GM21515 (cell line): ENCODE results near the gene LARP1.

Experiments
- ATAC-seq: cut with Tn5 transposase; IDR thresholded peaks from one replicate; pipeline ENCODE4 v1.9.1; 2021; ENCODE audit not compliant: unreplicated experiment

The LARP1 gene

DNA sequence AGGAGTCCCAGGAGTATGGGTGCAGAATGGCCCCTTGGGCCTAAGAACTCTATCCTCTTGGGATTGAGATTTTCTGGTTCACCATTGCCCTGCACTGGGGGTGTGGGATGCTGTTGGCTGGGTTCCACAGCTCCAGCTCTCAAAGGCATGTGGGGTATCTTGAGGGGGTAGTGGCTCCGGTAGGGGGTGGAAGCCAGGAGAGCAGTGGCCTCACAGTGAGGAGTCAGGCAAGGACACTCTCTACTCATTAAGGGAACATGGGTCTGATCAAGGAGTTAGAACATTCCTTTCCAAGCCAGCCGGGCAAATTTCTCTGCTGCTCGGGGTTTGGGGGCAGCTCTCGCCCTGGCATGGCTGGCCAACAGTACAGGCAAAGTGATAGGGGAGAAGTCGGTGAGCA is 33.0 kb downstream of the LARP1 start:
- no peak for ATAC-seq

DNA sequence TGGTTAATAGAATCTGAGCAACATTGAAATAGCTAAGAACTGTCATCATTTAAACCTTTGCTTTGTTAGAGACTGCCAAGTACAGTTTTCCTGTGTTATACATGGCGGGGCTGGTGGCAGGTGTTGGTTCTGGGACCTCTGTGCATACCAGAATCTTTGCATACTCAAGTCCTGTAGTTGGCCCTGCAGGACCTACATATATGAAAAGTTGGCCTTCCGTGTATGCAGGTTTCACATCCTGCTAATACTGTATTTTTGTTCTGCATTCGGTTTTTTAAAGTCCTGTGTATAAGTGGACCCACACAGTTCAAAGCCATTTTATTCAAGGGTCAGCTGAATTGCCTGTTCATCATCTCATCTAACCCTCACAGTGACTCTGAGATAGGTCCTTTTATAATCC is 36.4 kb downstream of the LARP1 start:
- peak; percentile 80 for ATAC-seq

DNA sequence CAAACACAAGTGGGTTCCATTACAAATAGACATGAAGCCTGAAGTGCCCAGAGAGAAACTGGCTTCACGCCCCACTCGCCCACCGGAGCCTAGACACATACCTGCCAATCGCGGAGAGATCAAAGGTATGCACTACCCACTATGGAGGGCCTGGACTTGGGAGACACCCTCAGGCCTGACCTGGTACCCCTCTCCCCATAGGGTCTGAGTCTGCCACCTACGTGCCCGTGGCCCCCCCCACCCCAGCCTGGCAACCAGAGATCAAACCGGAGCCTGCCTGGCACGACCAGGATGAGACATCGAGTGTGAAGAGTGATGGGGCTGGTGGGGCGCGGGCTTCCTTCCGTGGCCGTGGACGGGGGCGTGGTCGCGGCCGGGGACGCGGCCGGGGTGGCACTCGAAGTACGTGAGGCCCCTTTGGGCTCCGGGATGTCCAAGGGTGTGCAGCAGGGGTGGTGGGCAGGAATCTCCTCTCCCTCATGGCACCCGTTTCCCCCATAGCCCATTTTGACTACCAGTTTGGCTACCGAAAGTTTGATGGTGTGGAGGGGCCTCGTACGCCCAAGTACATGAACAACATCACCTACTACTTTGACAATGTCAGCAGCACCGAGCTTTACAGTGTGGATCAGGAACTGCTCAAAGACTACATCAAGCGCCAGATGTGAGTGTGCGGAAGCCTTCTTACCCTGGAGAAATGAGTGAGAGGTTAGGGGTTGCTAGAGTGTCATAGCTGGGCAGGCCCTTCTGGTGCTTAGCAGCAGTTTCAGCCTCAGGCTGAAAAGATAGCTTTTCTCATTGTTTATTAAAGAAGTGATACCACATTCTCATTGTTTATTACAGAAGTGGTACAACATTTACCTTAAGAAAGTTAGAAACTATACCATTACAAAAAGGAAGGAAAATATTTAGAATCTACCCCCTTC is 38.7 kb downstream of the LARP1 start:
- no peak for ATAC-seq

DNA sequence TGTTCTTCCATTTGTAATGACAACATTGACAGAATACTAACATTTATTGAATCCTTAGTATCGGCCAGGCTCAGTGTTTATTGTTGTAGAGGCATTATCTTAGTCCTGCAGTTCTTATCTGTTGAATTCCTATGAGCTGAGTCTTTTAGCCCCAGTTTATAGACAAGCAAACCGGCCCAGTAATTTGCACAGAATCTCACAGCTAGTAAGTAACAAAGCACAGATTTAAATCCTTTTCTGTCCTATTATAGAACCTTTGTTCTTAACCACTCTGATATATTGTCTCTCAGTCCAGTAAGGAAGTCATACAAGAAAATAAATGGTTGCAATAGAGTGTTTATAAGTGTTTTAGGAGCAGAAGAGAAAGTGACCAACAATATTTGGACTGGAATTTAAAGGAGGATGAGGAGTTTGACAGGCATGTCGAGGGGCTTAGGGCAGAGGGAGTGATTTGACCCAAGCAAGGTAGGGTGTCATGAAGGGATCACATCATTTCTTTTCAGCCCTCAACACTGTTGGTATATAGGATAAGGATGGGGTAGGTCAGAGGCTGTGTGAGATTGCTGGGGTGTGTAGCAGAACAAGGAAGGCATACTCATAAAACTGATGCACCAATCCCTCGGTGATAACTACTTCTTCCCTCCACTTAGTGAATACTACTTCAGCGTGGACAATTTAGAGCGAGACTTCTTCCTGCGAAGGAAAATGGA is 39.5 kb downstream of the LARP1 start:
- no peak for ATAC-seq

DNA sequence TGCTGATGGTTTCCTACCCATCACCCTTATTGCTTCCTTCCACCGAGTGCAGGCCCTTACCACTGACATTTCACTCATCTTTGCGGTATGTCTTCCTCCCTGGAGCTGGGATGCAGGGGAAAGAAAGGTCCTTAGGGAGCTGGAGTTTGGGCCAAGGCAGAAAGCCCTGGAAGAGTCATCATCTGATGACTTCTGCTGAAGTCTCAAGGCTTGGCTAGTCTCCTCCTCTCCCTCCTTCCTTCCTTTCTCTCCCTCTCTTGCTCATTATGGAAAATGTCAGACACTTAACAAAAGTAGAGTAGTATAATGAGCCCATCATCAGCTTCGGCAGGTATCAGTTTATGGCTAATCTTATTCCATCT is 40.0 kb downstream of the LARP1 start:
- ATAC-seq, result no peak

DNA sequence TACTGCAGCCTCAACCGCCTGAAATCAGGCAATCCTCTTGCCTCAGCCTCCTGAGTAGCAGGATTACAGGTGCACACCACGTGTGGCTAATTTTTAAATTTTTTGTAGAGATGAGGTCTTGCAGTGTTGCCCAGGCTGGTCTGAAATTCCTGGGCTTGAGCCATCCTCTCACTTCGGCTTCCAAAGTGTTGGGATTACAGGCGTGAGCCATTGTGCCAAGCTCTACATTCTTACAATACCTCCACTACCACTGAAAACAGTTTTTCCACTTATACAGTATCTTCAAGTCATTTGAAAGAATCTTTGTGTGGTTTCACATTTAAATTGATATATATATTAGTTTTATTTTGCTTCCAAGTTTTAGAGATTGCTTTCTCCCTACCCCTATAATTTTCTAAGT is 42.6 kb downstream of the LARP1 start:
- no peak for ATAC-seq

DNA sequence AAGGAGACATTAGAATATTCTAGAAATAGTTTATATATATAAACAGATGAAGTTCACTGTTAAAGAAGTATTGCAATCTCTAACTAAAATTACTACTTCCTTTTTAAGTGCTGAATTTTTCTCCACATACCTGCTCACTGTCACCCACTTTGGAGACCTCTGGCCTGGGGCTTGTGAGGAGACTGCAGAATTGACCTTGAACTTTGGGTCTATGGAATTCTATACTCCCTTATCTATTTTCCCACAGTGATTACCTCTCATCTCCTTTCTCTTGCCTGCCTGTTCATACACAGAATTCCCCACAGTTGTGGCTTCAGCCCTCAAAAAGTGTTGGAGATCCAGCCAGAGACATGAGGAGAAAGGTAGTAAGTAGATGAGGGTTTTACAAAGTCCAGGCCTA is 45.4 kb downstream of the LARP1 start:
- no peak for ATAC-seq

DNA sequence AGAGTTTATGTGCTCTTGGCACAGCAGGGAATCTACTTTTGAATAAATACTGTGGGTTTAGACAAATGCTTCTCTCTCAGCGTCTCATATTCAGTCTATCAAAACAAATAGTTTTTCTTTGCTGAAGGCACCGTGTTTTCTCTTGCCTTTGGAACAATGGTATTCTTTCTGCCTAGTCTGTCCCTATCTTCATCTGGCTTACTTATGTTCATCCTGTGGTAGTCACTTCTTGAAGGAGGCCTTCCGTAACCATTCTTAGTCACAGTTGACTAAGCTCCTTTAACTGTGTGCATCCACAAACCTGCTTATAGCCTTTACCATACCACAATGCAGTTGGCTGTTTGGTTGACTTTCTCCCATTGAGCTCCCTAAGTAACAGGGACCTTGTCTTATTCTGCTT is 45.9 kb downstream of the LARP1 start:
- no peak for ATAC-seq

DNA sequence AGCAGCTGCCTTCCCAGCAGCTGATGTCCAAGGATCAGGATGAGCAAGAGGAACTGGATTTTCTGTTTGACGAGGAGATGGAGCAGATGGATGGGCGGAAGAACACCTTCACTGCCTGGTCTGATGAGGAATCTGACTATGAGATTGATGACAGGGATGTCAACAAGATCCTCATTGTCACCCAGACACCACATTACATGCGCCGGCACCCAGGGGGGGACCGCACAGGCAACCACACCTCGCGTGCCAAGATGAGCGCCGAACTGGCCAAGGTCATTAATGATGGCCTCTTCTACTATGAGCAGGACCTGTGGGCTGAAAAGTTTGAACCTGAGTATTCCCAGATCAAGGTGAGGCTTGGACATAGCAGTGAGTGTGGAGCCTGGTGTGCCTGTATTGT is 46.9 kb downstream of the LARP1 start:
- no peak for ATAC-seq

DNA sequence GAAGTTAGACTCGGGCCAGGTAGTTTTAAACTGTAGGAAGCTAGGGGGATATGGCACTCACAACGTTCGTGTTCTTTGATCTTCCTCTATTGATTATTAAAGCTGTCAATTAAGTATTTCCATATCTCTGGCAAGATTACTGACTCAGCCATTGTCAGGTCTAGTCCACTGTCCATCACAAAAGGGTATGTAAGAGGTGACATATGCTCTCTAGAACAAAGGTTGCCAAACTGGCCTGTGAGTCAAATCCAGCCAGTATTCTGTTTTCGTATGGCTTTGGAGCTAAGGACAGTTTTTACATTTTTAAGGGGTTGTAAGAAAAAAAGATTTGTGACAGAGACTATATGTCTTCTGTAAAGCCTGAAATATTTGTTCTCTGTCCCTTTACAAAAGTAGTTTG is 51.0 kb downstream of the LARP1 start:
- no peak for ATAC-seq

DNA sequence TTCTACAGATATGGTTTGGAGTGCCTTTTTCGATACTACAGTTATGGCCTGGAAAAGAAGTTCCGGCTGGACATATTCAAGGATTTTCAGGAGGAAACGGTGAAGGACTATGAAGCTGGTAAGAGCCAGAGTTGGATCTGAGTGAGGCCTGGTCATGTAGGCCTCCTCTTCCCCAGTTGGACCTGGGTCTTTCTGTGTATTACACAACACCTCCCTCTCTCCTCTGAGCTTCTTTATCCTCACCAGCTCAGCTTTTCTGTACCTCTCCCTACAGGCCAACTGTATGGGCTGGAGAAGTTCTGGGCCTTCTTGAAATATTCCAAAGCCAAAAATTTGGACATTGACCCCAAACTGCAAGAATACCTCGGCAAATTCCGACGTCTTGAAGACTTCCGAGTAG is 56.1 kb downstream of the LARP1 start:
- ATAC-seq, result no peak

DNA sequence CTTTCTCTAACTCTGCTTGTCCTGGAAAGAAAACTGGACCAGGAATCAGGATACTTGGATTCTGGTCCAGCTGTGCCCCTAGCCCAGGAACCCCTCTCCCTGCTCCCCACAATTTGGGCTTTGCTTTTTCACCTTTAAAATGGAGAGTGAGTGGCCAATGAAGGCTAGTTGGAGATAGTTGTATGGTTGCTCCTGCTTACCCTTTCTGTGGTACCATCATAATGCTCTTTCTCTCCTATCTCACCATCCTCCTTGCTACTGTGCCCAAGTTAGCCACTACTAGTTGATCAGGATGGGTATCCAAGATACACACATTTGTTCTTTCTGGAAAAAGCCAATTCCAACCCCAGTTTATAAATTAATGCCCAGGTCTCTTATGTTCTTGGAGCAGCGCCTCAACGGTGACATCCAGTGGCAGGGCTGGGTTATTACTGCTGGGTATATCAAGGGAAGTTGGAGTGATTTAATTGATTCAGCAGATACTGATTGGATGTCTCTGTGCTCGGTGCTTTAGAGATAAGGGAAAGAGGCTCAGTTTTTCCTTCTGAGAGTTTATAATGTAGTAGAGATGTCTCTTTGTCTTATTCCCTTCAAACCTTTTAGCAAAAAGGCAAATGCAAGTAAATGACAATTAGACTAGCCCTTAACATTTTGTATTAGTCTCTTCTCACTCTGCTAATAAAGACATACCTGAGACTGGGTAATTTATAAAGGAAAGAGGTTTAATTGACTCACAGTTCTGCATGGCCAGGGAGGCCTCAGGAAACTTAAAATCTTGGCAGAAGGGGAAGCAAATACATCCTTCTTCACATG is 56.7 kb downstream of the LARP1 start:
- no peak for ATAC-seq

DNA sequence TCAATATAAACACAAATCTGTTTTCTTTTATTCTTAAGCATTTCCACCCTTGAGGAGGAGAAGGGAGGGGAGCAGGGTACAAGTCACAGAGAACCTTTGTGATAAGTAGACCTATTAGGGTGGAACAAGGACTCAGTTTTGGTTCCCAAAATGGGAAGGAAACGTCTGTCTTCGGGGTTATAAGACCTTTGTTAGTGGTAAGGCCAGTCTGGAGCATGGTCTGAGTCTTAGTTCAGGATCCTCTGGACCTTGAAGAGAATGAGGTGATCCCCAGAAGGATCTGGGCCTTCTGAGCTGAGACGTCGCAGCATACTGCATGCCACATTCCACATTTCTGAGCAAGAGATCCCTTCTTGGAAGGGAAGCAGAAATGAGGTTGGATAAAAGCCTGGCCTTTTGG is 58.0 kb downstream of the LARP1 start:
- ATAC-seq, result no peak

DNA sequence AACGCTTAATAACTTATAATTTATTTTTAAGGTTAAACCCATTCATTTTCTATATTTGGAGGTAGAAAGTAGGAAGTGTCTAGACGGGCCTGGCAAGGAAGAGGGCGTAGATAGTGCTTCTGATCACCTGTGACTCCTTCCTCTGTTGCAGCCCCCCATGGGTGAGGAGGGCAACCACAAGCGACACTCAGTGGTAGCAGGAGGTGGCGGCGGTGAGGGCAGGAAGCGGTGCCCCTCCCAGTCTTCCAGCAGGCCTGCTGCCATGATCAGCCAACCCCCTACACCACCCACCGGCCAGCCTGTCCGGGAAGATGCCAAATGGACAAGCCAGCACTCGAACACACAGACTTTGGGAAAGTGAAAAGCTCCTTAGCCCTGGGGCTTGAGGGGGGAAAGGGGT is 58.6 kb downstream of the LARP1 start:
- ATAC-seq, result no peak

DNA sequence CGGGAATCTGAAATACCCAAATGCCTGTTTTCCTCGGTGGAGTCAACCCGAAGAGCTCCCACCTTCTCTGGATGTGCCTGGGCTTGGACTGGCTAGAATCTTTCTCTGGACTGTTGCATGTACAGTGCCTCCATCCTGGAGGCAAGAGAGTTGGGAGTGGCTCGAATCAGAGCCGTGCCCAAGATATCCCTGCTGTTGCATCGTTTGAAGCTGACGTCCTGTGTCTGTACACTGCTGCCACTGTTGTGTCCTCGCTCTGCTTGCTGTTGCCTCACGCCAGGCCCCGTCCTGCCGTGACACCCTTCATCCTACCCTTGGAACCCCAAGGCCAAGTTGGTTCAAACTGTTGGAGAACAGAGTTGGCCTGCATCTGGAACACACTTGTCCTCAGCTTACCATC is 59.8 kb downstream of the LARP1 start:
- no peak for ATAC-seq

DNA sequence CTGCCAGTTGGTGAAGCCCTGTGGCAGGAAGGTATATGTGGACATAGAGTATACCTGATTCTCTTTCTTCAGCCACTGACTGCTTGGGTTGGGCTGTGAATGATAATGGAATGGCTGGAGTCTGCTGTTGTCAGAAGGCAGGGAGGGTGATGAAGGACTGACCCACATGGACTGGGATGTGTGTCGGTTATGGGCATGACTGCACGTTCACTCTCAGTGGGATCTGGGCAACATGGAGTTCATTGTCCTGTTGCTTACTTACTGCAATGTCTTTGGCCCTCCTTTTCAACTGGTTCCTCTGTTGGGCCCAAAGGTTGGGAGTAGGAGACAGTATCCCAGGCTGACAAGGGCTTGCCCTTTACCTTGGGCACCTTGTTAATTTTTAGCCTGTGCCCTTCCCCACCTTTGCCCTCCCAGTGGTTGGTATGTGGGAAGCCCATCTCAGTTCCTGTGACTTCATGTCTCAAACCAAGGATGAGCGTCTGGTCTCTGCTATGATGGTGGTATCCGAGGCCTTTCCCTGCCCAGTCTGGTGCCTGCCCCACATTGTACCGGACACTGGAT is 60.6 kb downstream of the LARP1 start:
- no peak for ATAC-seq

DNA sequence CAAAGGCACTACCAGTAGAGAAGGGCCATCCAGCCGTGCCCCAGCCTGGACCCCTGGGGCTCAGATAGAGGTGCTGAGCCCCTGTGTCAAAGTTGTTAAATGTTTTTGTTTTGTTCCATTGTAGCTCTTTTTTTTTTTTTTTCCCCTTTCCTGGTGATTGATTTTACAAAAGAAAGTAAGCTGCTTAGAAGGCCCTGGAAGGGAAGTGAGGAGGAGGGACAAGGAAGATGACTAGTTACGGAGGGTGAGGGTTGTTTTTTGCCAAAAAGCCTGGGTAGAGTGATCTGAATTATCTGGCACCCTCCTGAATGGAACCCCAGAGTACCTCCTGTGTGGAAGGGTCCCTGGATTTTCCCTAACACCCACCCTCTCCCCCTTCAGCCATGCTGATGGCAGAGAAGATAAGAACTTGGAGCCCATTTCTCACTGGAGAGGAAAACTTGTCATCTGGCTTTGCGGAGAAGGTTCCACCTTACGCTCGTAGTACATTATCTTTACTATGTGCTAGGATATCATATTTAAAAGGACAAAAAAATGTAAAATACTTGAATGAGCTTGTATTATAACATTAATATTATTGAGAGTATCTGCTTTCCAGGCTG is 61.8 kb downstream of the LARP1 start:
- ATAC-seq, result no peak

DNA sequence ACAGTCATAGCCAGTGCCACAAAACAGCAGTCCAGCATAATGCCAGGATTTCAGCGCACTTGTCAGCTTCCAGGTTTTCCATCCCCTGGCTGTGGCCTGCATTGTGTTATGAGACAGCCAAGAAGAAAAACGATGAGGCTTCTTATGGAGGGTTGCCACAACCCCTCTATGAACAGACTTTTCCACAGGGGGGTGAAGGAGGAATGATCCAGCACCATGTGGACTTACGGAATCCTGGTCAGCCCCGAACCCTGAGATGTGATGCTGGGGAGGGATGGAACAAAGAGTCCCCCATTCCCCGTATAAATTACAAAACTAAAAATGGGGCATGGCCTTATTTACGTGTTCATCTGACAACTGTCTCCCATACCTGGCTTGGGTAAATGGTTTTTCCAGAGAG is 62.6 kb downstream of the LARP1 start:
- no peak for ATAC-seq

DNA sequence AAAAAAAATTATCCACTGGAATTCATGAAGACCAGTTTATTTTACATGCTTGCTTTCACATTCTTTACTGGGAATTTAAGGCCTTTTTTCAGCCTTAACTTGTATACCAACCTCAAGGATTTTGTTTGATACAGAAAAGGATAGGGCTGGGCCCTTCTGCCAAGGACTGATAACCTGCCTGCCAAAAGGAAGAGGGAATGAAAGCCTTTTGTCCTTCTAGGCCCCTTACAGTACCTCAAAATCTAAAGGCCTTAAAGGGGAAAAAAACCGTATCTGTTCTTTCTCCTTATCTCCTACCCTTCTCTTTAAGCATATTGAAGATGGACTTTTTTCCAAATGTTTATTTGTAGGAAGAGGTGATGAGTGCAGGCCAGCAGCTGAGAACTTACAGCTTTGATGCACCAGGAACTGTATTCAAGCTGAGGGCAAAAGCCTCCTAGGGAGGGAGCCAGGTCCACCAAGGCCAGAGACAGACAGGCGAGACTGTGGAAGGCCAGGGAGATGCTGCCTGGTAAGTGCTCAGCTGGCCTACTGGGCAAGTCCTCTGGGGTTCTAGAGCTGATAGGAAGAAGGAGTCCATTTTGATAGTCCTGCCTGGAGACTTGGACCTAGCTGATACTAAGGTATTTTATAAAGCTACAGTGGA is 63.4 kb downstream of the LARP1 start:
- no peak for ATAC-seq

DNA sequence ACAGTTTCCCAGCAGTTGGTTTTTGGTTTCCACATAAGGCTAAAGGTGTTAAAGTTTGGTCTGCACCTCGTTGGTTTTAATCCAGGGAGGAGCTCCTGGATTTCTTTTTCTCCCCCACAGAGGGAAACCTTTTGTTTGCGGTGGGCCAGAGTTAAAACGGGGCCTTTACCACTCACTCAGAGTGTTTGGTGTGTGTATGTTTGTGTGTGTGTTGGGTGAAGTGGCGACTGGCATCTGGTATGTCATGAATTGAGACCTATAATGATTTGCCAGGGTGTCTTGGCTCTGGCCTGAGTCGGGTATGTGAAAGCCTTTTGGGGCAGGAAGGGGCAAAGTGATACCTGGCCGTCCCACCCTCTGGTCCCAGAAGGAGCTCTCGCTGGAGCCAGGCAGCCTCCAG is 64.4 kb downstream of the LARP1 start:
- no peak for ATAC-seq

DNA sequence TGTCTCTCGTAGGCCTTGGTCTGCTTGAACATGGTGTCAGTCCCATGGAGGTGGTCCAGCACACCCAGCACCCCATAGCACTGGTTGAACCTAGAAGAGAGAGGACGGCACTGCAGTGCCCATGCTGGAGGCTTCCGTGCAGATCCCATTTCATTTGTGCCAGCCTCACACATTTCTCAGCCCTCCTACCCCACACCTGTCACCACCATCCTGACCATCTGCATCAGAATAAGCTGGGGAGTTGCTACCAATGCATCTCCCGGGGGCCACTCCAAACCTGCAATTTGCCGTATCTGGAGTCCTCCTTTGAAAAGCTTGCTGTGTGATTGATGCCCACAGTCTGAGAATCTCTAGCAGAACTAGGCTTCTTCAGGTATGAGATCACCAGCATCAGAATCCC is 65.2 kb downstream of the LARP1 start:
- no peak for ATAC-seq
